PC-3 (cell line): Measurements from ENCODE around the gene RAD54L2.

Experiments used
- EZH2 ChIP-seq: fragments of 300-600 bp; sonication (generic); IDR thresholded peaks from one replicate; pipeline ENCODE4 v1.6.1; 2017; ENCODE audit warnings: antibody characterized with exemption, mild to moderate bottlenecking, low read length; ENCODE audit not compliant: unreplicated experiment
- TF ChIP-seq, protein P1 (sequence below): fragments of 300-600 bp; sonication (generic); conservative IDR thresholded peaks from 2 replicates; pipeline ENCODE4 v1.5.1; 2017; ENCODE audit warnings: antibody characterized with exemption, low read depth, mild to moderate bottlenecking, low read length

DNA sequence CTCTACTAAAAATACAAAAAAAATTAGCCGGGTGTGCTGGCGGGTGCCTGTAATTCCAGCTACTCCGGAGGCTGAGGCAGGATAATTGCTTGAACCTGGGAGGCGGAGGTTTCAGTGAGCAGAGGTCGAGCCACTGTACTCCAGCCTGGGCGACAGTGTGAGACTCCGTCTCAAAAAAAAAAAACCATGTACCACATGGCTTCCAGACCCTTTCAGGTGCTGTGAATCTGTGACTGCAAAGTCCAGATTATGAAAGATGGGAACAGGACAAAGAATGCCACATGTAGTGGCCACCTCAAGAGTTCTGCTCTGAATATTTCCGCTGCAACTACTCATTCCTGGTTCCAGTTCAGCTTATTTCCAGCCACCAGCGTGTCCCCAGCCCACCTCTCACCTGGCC is 30.3 kb upstream of the RAD54L2 start:
- TF ChIP-seq, protein P1, sequence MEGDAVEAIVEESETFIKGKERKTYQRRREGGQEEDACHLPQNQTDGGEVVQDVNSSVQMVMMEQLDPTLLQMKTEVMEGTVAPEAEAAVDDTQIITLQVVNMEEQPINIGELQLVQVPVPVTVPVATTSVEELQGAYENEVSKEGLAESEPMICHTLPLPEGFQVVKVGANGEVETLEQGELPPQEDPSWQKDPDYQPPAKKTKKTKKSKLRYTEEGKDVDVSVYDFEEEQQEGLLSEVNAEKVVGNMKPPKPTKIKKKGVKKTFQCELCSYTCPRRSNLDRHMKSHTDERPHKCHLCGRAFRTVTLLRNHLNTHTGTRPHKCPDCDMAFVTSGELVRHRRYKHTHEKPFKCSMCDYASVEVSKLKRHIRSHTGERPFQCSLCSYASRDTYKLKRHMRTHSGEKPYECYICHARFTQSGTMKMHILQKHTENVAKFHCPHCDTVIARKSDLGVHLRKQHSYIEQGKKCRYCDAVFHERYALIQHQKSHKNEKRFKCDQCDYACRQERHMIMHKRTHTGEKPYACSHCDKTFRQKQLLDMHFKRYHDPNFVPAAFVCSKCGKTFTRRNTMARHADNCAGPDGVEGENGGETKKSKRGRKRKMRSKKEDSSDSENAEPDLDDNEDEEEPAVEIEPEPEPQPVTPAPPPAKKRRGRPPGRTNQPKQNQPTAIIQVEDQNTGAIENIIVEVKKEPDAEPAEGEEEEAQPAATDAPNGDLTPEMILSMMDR, result no peak
- TF ChIP-seq EZH2, result no peak
